Heart left ventricle (tissue), 16 donors: ENCODE data around the gene CCDC148. TPM values are rescaled to one million over a fixed set of nuclear protein-coding genes. Genes with fewer than 3 reads are reported as not detected.

Experiments used
- ATAC-seq, 4 donors: fragments of 200-7000 bp; cut with Tn5 transposase; one replicate each; pipeline ENCODE4 v1.9.1; 2020 to 2022; ENCODE audit warnings: moderate library complexity in 4 of 4, mild to moderate bottlenecking in 3 of 4, moderate number of reproducible peaks in 1 of 4
- DNase-seq, 5 donors: peaks; one replicate each; pipeline ENCODE4 v3.0.0-alpha.2; 2020
- H3K27ac ChIP-seq, 12 donors: fragments of 200-600 bp; sonication (generic) in 4 of 12; one replicate each; pipeline versions ENCODE4 v1.5.0 to v1.8.0; 2016 to 2022; ENCODE audit warnings: mild to moderate bottlenecking in 2 of 12
- H3K27me3 ChIP-seq, 9 donors: fragments of 200-600 bp; sonication (generic) in 2 of 9; one replicate each; pipeline versions ENCODE4 v1.5.1 to v1.8.0; 2016 to 2022; ENCODE audit warnings: mild to moderate bottlenecking in 3 of 9
- H3K36me3 ChIP-seq, 9 donors: fragments of 200-600 bp; sonication (generic) in 2 of 9; one replicate each; pipeline versions ENCODE4 v1.5.0 to v1.8.0; 2018 to 2022; ENCODE audit warnings: mild to moderate bottlenecking in 2 of 9
- H3K4me1 ChIP-seq, 12 donors: fragments of 200-600 bp; sonication (generic) in 4 of 12; one replicate each; pipeline versions ENCODE4 v1.5.0 to v1.8.0; 2016 to 2022; ENCODE audit warnings: mild to moderate bottlenecking in 3 of 12
- H3K4me3 ChIP-seq, 12 donors: fragments of 200-600 bp; sonication (generic) in 4 of 12; one replicate each; pipeline versions ENCODE4 v1.5.0 to v1.8.0; 2017 to 2022; ENCODE audit warnings: mild to moderate bottlenecking in 9 of 12, moderate library complexity in 4 of 12
- H3K9me3 ChIP-seq, 12 donors: fragments of 200-600 bp; sonication (generic) in 4 of 12; one replicate each; pipeline versions ENCODE4 v1.5.0 to v1.8.0; 2016 to 2022; ENCODE audit warnings: mild to moderate bottlenecking in 1 of 12
- POLR2A ChIP-seq, 2 donors: fragments of 450-650 bp; IDR thresholded peaks; one replicate each; pipeline ENCODE4 v1.6.1; 2017; ENCODE audit warnings: antibody characterized with exemption in 2 of 2, mild to moderate bottlenecking in 2 of 2, moderate library complexity in 2 of 2
- WGBS, 4 donors: extraction: QIAGEN DNeasy Blood & Tissue Kit in 2 of 4; methylation state at CpG; one replicate each; pipeline versions ENCODE4 v1.1.5 to v1.1.7; 2013 to 2018; 5-methylcytosine and 5-hydroxymethylcytosine counted together
- intact Hi-C, 10 donors: fragments of 100-400 bp; cut with DNase I; formaldehyde crosslinking; loops; one replicate each; pipeline versions ENCODE4 v1.11.1 to v1.14.2; 2022
- polyA plus RNA-seq, 2 donors: library from polyadenylated mRNA; stranded (reverse); fragments of 200-250 nt; gene quantifications; one replicate each; pipeline ENCODE4 v1.2.3, GENCODE V29; 2013
- total RNA-seq, 9 donors: library from RNA; depleted of rRNA in 2 of 9; stranded (reverse); fragments of >200 nt in 2 of 9; fragmentation: NEBNext Ultra II Directional in 3 of 9; extraction: Animal tissue kit (Norgen Biotek cat#: 25700) in 3 of 9; gene quantifications; one replicate each; pipeline versions ENCODE4 v1.1.0 to v1.2.4, GENCODE V29; 2016 to 2023
- TF ChIP-seq, protein P1 (sequence below), 12 donors: fragments of 200-600 bp; sonication (generic) in 4 of 12; IDR thresholded peaks; one replicate each; pipeline versions ENCODE4 v1.5.0 to v1.8.0; 2018 to 2022; ENCODE audit warnings: antibody characterized with exemption in 12 of 12, mild to moderate bottlenecking in 5 of 12
- donor health status: ischemic (EF 13 %, LVEDD 7.1; RV severe dilation, severe dysfunction).
- donor health status: healthy with polysubstance abuse.
- donor health status: DM: no; HTN: yes; CAD: no.
- donor health status: DM: no; HTN: no; CAD: no.
- donor health status: ischemic (EF 25% LVEDD 6.9; RV normal size, moderate dysfunction).
- donor health status: ischemic (EF 25% LVEDD 5.7; RV mildly dilated, moderate dysfunction).
- donor health status: healthy.
- donor health status: DM: yes; HTN: yes; CAD: no.
- donor health status: ischemic (EF 35%, LVEDD 5.7; RV mildly dilated, moderate dysfunction).
- donor health status: nonischemic (EF 11% LVEDD 7.7; RV severe dilation, severe dysfunction).
- donor health status: DM: yes; HTN: yes; CAD: no.
- donor health status: PGD.
- donor health status: ischemic (EF 29% LVEDD 5.4; RV normal size, mild dysfunction).
- donor health status: nonischemic (EF 23%, LVEDD 6.1; RV moderate dilation, normal function).

Gene CCDC148
- total and polyA plus RNA-seq, 11 donors: 0.24 to 1.2 (median 0.75) TPM; not detected in 2

DNA sequence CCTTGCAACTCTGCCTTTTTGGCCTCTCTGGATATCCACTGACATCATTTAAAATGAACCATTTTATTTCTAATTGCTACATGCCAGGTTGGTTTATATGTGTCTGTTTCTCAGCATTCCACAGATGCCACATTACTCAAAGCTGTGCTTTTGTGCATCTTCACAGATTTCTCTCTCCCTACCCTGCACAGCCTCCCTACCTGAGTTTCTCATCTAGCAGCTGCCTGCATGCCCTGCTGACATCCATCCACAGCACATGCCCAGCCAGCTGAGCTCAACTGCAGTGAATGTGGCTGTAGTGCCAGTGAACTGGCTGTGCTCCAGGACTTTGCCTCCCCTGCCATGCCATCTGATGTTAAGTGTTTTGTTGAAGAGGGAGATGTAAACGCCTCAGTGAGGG lies 44.7 kb upstream of the CCDC148 start:
- WGBS, 4 donors: 19 to 65% (median 44%) methylated on average over 1 of the region's 1 CpG
- DNase-seq (peak; percentile 61 to 84 (median 69)), ATAC-seq (peak; percentile 80 to 88 (median 86))
- Histone ChIP-seq H3K4me1 (peaks cover 0 to 57% (median 20%) of the 10 kb centered on the region in 12 donors), H3K27ac (no peak overlapping the region), H3K9me3 (no peaks in the 10 kb centered on the region), H3K36me3 (peaks cover 0 to 2% (median 0%) of the 10 kb centered on the region in 9 donors), H3K4me3 (no peak overlapping the region), H3K27me3 (no peaks in the 10 kb centered on the region)
- TF ChIP-seq POLR2A (IDR thresholded peaks at IDR 0.05): no peak
- TF ChIP-seq, protein P1, sequence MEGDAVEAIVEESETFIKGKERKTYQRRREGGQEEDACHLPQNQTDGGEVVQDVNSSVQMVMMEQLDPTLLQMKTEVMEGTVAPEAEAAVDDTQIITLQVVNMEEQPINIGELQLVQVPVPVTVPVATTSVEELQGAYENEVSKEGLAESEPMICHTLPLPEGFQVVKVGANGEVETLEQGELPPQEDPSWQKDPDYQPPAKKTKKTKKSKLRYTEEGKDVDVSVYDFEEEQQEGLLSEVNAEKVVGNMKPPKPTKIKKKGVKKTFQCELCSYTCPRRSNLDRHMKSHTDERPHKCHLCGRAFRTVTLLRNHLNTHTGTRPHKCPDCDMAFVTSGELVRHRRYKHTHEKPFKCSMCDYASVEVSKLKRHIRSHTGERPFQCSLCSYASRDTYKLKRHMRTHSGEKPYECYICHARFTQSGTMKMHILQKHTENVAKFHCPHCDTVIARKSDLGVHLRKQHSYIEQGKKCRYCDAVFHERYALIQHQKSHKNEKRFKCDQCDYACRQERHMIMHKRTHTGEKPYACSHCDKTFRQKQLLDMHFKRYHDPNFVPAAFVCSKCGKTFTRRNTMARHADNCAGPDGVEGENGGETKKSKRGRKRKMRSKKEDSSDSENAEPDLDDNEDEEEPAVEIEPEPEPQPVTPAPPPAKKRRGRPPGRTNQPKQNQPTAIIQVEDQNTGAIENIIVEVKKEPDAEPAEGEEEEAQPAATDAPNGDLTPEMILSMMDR (IDR thresholded peaks at IDR 0.05): no peak
- intact Hi-C loops: no loop called here

DNA sequence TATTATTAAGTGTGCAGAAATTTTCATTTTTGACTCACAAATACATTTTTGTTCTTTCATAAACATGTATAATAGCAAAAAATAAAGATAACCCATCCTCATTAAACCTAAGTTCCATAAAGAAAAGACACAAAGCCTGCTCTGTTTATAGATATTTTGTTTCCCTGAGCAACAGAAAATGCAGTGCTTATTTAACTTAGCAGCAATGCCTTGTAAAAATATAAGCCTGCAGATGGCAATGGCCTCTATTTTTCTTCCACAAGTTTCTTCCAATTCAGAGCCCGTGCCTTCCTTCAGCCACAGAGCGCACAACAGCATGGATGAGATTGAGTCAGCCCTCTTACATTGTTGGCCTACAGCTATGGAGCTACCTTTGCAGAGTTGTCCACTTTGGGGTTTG lies 43.8 kb upstream of the CCDC148 start:
- ATAC-seq (no peak), DNase-seq (no peak)
- Histone ChIP-seq H3K27me3 (no peaks in the 10 kb centered on the region), H3K36me3 (peaks cover 0 to 2% (median 0%) of the 10 kb centered on the region in 9 donors), H3K4me1 (peaks cover 0 to 51% (median 16%) of the 10 kb centered on the region in 12 donors), H3K9me3 (no peaks in the 10 kb centered on the region), H3K4me3 (no peak overlapping the region), H3K27ac (no peak overlapping the region)
- 90 to 96% (median 92%) methylated on average over 2 of the region's 2 CpGs for WGBS, 4 donors
- intact Hi-C loops: no loop called here
- TF ChIP-seq, protein P1 (IDR thresholded peaks at IDR 0.05): no peak
- TF ChIP-seq POLR2A (IDR thresholded peaks at IDR 0.05): no peak

DNA sequence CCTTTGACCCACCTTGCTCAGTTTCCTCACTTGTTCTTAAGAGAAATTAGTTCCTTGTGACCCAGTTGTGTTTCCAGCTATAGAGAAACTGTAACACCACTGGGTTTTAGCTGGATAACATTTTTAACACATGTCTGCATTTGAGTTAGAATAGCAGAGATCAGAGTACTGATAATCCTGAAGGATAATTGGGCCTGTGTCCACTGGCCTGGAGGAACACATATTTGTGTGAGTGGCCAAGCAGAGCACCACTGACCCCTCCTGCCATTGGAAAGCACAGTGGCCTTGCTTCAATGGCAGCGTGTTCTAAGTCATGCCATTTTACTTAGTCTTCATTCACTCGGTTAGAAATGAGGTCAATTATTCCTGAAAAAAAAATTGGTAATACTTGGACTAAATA lies 42.8 kb upstream of the CCDC148 start:
- no peaks in the 10 kb centered on the region for H3K9me3 ChIP-seq
- peaks cover 0 to 43% (median 15%) of the 10 kb centered on the region in 12 donors for H3K4me1 ChIP-seq
- no peaks in the 10 kb centered on the region for H3K27me3 ChIP-seq
- no peak overlapping the region for H3K4me3 ChIP-seq
- TF ChIP-seq POLR2A (IDR thresholded peaks at IDR 0.05): no peak
- intact Hi-C loops: no loop called here
- peak in 1 of 4 donors; percentile 23 for ATAC-seq
- H3K27ac ChIP-seq: no peak overlapping the region
- 64 to 81% (median 75%) methylated on average over 2 of the region's 2 CpGs for WGBS, 4 donors
- DNase-seq: no peak
- peaks cover 0 to 2% (median 0%) of the 10 kb centered on the region in 9 donors for H3K36me3 ChIP-seq

DNA sequence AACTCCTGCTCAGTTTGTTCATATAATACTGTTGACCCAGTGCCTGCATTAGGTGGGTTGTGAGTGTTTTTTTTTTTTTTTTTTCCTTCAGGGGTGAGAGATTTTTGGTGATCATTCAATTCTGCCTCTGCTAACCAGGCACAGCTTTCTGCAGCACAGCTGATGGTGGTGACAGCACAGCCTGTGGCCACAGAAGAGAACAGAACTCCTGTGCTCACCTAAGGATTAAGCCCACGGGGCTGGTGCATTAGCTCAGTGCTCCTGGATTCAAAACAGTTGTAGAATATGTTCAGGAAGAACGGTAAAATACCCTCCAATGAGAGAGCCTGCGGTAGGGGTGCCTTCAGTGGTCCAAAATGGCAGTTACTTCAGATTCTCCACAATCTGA lies 42.2 kb upstream of the CCDC148 start:
- no peaks in the 10 kb centered on the region for H3K9me3 ChIP-seq
- H3K27me3 ChIP-seq: no peaks in the 10 kb centered on the region
- H3K36me3 ChIP-seq: peaks cover 0 to 2% (median 0%) of the 10 kb centered on the region in 9 donors
- no peak overlapping the region for H3K4me3 ChIP-seq
- TF ChIP-seq, protein P1 (IDR thresholded peaks at IDR 0.05): no peak
- TF ChIP-seq POLR2A (IDR thresholded peaks at IDR 0.05): no peak
- intact Hi-C loops: no loop called here
- ATAC-seq (no peak), DNase-seq (no peak)
- H3K27ac ChIP-seq: no peak overlapping the region
- peaks cover 0 to 48% (median 17%) of the 10 kb centered on the region in 12 donors for H3K4me1 ChIP-seq
- WGBS, 4 donors: 82 to 91% (median 87%) methylated on average over 3 of the region's 3 CpGs
